HS-5 (cell line): ENCODE data around the gene RFTN1.

Source experiments
- DNase-seq: peaks from one replicate; pipeline ENCODE4 v3.0.0-alpha.2; 2012; ENCODE audit warnings: low read depth

The RFTN1 gene

DNA sequence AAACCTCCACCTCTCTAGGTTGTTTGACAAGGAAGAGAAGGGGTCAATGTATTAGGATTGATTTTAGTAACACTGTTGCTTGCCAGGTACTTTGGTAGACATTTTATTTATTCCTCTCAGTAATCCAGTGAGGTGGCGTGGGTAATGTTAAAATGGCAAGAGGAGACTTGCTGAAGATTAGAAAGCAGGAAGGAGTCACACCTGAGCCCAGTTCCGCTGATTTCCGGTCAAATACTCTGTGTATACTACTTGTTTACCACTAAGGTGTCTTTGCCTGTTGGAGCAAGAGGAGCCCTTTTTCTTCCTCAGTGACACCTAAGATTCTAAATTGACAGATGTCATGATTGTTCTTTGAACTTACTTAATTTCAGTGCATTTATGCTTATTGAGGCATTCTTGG is 246.8 kb downstream of the RFTN1 start:
- no peak for DNase-seq
